NCI-H2029 (cell line): ENCODE measurements around the gene RHOJ.
"Not testable (repeated sequence)": the region's sequence is repeated elsewhere in the genome, so short reads cannot be mapped to it uniquely, and the experiment has no call there.

ENCODE experiments used
- DNase-seq: peaks from one replicate; lab custom pipeline; 2025; lab: John Stamatoyannopoulos, UW

The RHOJ gene

GRCh38 chr14:63299351-63300110 is 95.3 kb downstream of the RHOJ start:
- DNase-seq = no peak

GRCh38 chr14:63300854-63301253 is 96.6 kb downstream of the RHOJ start:
- DNase-seq = no peak

GRCh38 chr14:63301891-63302534 is 97.8 kb downstream of the RHOJ start:
- no peak for DNase-seq

GRCh38 chr14:63304429-63304828 is 100.2 kb downstream of the RHOJ start:
- not testable (repeated sequence) for DNase-seq

- DNase-seq = no peak
Measured at GRCh38 chr14:63308723-63309317, 104.6 kb downstream of the RHOJ start.

- no peak for DNase-seq
Measured at GRCh38 chr14:63318835-63319234, 114.6 kb downstream of the RHOJ start, which contains the start of gene GPHB5. TSS of gene GPHB5 (minus strand) at chr14:63318935. CDS start at chr14:63317849, 1,086 bp downstream.

GRCh38 chr14:63322472-63322871 is 118.2 kb downstream of the RHOJ start:
- no peak for DNase-seq

GRCh38 chr14:63322897-63323573 is 118.8 kb downstream of the RHOJ start:
- no peak for DNase-seq

GRCh38 chr14:63326840-63327239 is 122.6 kb downstream of the RHOJ start:
- DNase-seq = no peak

- no peak for DNase-seq
Measured at GRCh38 chr14:63328787-63329737, 124.8 kb downstream of the RHOJ start.

- DNase-seq = no peak
Measured at GRCh38 chr14:63342371-63342770, 138.1 kb downstream of the RHOJ start.
